Measurements from ENCODE around the gene CD58. TPM values are rescaled to one million over a fixed set of nuclear protein-coding genes. Genes with fewer than 3 reads are reported as not detected.

Gene CD58
- total RNA-seq, 1 donor from 2014 or later = 31.8 TPM

GRCh38 chr1:116472431-116472961 is 98.3 kb downstream of the CD58 start:
- peak; percentile 42 for DNase-seq (ENCODE audit: low spot score)

GRCh38 chr1:116471241-116471640 is 99.6 kb downstream of the CD58 start:
- no peak for DNase-seq (ENCODE audit: low spot score)

DNA sequence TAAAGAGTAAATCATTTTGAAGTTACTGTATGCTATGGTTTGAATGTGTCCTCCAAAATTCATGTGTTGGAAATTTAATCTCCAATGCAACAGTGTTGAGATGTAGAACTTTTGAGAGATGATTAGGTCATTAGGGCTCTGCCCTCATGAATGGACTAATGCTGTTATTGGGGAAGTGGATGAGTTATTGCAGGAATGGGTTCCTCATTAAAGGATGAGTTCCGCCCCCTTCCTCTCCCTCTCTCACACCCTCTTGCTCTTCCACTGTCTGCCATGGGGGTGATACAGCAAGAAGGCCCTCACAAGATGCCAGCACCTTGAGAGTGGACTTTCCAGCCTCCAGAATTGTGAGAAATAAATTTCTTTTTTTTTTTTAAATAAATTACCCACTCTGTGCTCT is 100.2 kb downstream of the CD58 start:
- DNase-seq (ENCODE audit: low spot score) = no peak

GRCh38 chr1:116466810-116467557 is 103.8 kb downstream of the CD58 start:
- DNase-seq (ENCODE audit: low spot score) = no peak

GRCh38 chr1:116465845-116466685 is 104.8 kb downstream of the CD58 start:
- DNase-seq (ENCODE audit: low spot score) = peak; percentile 36

DNA sequence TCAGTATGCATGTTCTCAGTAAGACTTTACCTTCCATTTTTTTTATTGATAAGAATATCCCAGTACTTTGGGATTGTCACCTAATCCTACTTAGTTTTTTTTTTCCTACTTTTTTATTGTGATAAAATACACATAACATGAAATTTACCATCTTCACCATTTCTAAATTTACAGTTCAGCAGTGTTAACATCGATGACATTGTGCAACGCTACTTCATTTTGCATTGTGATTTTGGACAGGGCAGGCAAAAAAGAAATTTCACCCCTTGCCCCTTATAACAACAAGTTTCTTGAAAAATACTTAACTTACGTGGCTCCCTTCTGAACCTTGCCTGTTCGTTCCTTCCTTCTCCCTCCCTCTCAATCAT is 105.4 kb downstream of the CD58 start:
- no peak for DNase-seq (ENCODE audit: low spot score)

Other genes starting within 250 kb of the CD58 start
- gene ATP1A1, start 197.8 kb downstream of the CD58 start, total RNA-seq (ENCODE audit: insufficient read depth, low replicate concordance) = 43.3 TPM
- 32.5 TPM for gene IGSF3, start 96.7 kb upstream of the CD58 start, total RNA-seq (ENCODE audit: insufficient read depth, low replicate concordance)
- not detected for gene CD2, start 183.4 kb upstream of the CD58 start, total RNA-seq (ENCODE audit: insufficient read depth, low replicate concordance)